Measurements from ENCODE around the gene HTT.

HTT gene

GRCh38 chr4:3239998-3240920 lies 165.8 kb downstream of the HTT start:
- no peak for DNase-seq

GRCh38 chr4:3240936-3241522 lies 166.5 kb downstream of the HTT start:
- DNase-seq = no peak

- DNase-seq = no peak
Measured at GRCh38 chr4:3241898-3242524, 167.5 kb downstream of the HTT start.

- no peak for DNase-seq
Measured at GRCh38 chr4:3243136-3243780, 168.8 kb downstream of the HTT start.

- no peak for DNase-seq
Measured at GRCh38 chr4:3244002-3244401, 169.5 kb downstream of the HTT start.

- no peak for DNase-seq
Measured at GRCh38 chr4:3244747-3245146, 170.3 kb downstream of the HTT start.

GRCh38 chr4:3245676-3246075 lies 171.2 kb downstream of the HTT start:
- DNase-seq = no peak

GRCh38 chr4:3246458-3247398 lies 172.2 kb downstream of the HTT start:
- no peak for DNase-seq

GRCh38 chr4:3247399-3248177 lies 173.1 kb downstream of the HTT start:
- DNase-seq = no peak

- DNase-seq = no peak
Measured at GRCh38 chr4:3248178-3248480, 173.6 kb downstream of the HTT start.

GRCh38 chr4:3248811-3249661 lies 174.6 kb downstream of the HTT start, which contains the start of gene MSANTD1:
Gene MSANTD1 (plus strand): TSS chr4:3249159. CDS start chr4:3249223, 64 bp downstream.
- no peak for DNase-seq

- DNase-seq = peak; percentile 7
Measured at GRCh38 chr4:3249711-3250437, 175.4 kb downstream of the HTT start.

- no peak for DNase-seq
Measured at GRCh38 chr4:3250438-3250955, 176.0 kb downstream of the HTT start.

GRCh38 chr4:3250956-3251690 lies 176.6 kb downstream of the HTT start:
- DNase-seq = no peak

GRCh38 chr4:3251691-3252479 lies 177.4 kb downstream of the HTT start:
- no peak for DNase-seq

GRCh38 chr4:3252480-3252828 lies 178.0 kb downstream of the HTT start:
- DNase-seq = no peak

- no peak for DNase-seq
Measured at GRCh38 chr4:3252831-3253641, 178.6 kb downstream of the HTT start.
